ENCODE results near the gene MARK2.

Gene MARK2

GRCh38 chr11:63915961-63916836 lies 77.3 kb downstream of the MARK2 start:
- no peak for DNase-seq (ENCODE audit: insufficient read length)
- peak; percentile 48 for FAIRE-seq

GRCh38 chr11:63916837-63917691 lies 78.2 kb downstream of the MARK2 start, which contains the start of gene RCOR2:
RCOR2 (minus strand) TSS chr11:63917164; CDS start chr11:63916456, 708 bp downstream.
- peak; percentile 92 for FAIRE-seq
- peak; percentile 88 for DNase-seq (ENCODE audit: insufficient read length)
- TF ChIP-seq POLR2AphosphoS5 (IDR thresholded peaks at IDR 0.05; ENCODE audit: low read depth, low read length) (no peak), POLR2A (IDR thresholded peaks at IDR 0.05; ENCODE audit: low read depth, low read length) (no peak; the same call in 1 of the 2 replicates), TAF1 (IDR thresholded peaks at IDR 0.05; ENCODE audit: borderline replicate concordance, low read depth, low read length) (no peak)

More at GRCh38 chr11:63915961-63916836, 77.3 kb downstream of the MARK2 start:
- TF ChIP-seq POLR2AphosphoS5 (IDR thresholded peaks at IDR 0.05; ENCODE audit: low read depth, low read length) (no peak), TAF1 (IDR thresholded peaks at IDR 0.05; ENCODE audit: borderline replicate concordance, low read depth, low read length) (no peak), POLR2A (IDR thresholded peaks at IDR 0.05; ENCODE audit: low read depth, low read length) (no peak)

GRCh38 chr11:63917692-63918506 lies 79.0 kb downstream of the MARK2 start:
- TF ChIP-seq POLR2A (IDR thresholded peaks at IDR 0.05; ENCODE audit: low read depth, low read length) = no peak
- TF ChIP-seq POLR2AphosphoS5 (IDR thresholded peaks at IDR 0.05; ENCODE audit: low read depth, low read length) = no peak
- no peak for TF ChIP-seq TAF1 (IDR thresholded peaks at IDR 0.05; ENCODE audit: borderline replicate concordance, low read depth, low read length)
- FAIRE-seq (peak; percentile 61), DNase-seq (ENCODE audit: insufficient read length) (no peak)

GRCh38 chr11:63918507-63919191 lies 79.7 kb downstream of the MARK2 start:
- DNase-seq (ENCODE audit: insufficient read length) = no peak
- no peak for FAIRE-seq
- TF ChIP-seq TAF1 (IDR thresholded peaks at IDR 0.05; ENCODE audit: borderline replicate concordance, low read depth, low read length) (no peak), POLR2AphosphoS5 (IDR thresholded peaks at IDR 0.05; ENCODE audit: low read depth, low read length) (no peak), POLR2A (IDR thresholded peaks at IDR 0.05; ENCODE audit: low read depth, low read length) (no peak)

- TF ChIP-seq POLR2A (IDR thresholded peaks at IDR 0.05; ENCODE audit: low read depth, low read length) = no peak
- TF ChIP-seq TAF1 (IDR thresholded peaks at IDR 0.05; ENCODE audit: borderline replicate concordance, low read depth, low read length) = no peak
- no peak for FAIRE-seq
- no peak for DNase-seq (ENCODE audit: insufficient read length)
Observed at GRCh38 chr11:63919267-63920125, 80.6 kb downstream of the MARK2 start.

- DNase-seq (ENCODE audit: insufficient read length) = no peak
- no peak for FAIRE-seq
- TF ChIP-seq POLR2A (IDR thresholded peaks at IDR 0.05; ENCODE audit: low read depth, low read length) (no peak), TAF1 (IDR thresholded peaks at IDR 0.05; ENCODE audit: borderline replicate concordance, low read depth, low read length) (no peak), POLR2AphosphoS5 (IDR thresholded peaks at IDR 0.05; ENCODE audit: low read depth, low read length) (no peak)
Observed at GRCh38 chr11:63920126-63920938, 81.4 kb downstream of the MARK2 start.

- no peak for DNase-seq (ENCODE audit: insufficient read length)
- TF ChIP-seq TAF1 (IDR thresholded peaks at IDR 0.05; ENCODE audit: borderline replicate concordance, low read depth, low read length) = no peak
- no peak for TF ChIP-seq POLR2AphosphoS5 (IDR thresholded peaks at IDR 0.05; ENCODE audit: low read depth, low read length)
- no peak for TF ChIP-seq POLR2A (IDR thresholded peaks at IDR 0.05; ENCODE audit: low read depth, low read length)
- peak; percentile 21 for FAIRE-seq
Observed at GRCh38 chr11:63920939-63921417, 82.1 kb downstream of the MARK2 start.

- DNase-seq (ENCODE audit: insufficient read length) = no peak
- TF ChIP-seq TAF1 (IDR thresholded peaks at IDR 0.05; ENCODE audit: borderline replicate concordance, low read depth, low read length) (no peak), POLR2AphosphoS5 (IDR thresholded peaks at IDR 0.05; ENCODE audit: low read depth, low read length) (no peak), POLR2A (IDR thresholded peaks at IDR 0.05; ENCODE audit: low read depth, low read length) (no peak)
- FAIRE-seq = no peak
Observed at GRCh38 chr11:63922673-63923192, 83.8 kb downstream of the MARK2 start.

GRCh38 chr11:63923319-63923718 lies 84.4 kb downstream of the MARK2 start:
- TF ChIP-seq TAF1 (IDR thresholded peaks at IDR 0.05; ENCODE audit: borderline replicate concordance, low read depth, low read length) (no peak), POLR2A (IDR thresholded peaks at IDR 0.05; ENCODE audit: low read depth, low read length) (no peak), POLR2AphosphoS5 (IDR thresholded peaks at IDR 0.05; ENCODE audit: low read depth, low read length) (no peak)
- DNase-seq (ENCODE audit: insufficient read length) (no peak), FAIRE-seq (no peak)
